Stimulated activated CD8-positive, alpha-beta memory T cell treated with anti-CD3 and anti-CD28 coated beads, Interleukin-2, amount 100 ng/mL, for 48 hours (primary cell): ENCODE measurements around the gene ZDHHC1.
"Not testable (repeated sequence)": the region's sequence is repeated elsewhere in the genome, so short reads cannot be mapped to it uniquely, and the experiment has no call there.

Experiments used
- DNase-seq, 2 donors: peaks; one replicate each; pipeline ENCODE4 v3.0.0-alpha.2; 2020; ENCODE audit warnings: low read depth in 2 of 2

ZDHHC1 gene

DNA sequence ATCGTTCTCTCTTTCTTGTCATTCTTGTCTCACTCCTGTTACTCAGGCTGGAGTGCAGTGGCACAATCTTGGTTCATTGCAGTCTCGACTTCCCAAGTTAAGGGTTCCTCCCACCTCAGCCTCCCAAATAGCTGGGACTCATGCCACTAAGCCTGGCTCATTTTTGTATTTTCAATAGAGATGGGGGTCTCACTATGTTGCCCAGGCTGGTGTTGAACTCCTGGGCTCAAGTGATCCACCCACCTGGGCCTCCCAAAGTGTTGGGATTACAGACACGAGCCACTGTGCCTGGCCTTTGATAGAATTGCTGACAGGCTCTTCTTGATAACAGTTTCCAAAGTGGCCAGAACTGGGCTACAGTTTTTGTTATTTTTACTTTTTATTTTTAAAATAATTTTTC lies 55.2 kb downstream of the ZDHHC1 start:
- DNase-seq: no peak

GRCh38 chr16:67359540-67360269 lies 56.6 kb downstream of the ZDHHC1 start:
- not testable (repeated sequence) for DNase-seq

GRCh38 chr16:67357561-67357960 lies 58.7 kb downstream of the ZDHHC1 start:
- no peak for DNase-seq

DNA sequence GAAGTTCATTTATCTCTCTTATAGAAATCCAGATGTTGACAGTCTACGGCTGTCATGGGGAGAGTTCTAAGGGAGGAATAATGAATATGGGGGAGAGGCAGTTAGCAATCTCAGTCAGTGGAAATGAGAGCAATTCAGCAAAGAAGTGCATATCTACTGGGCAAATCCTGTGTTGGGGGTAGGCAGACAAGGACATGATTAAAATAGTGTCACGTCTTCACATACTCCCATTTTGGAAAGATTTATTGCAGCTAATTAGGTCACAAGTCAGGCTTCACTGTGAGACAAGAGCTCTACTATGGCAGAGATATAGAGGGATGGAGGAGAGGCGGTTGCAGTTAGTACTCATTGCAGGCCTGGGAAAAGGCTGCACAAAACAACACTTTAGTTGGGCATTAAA lies 59.9 kb downstream of the ZDHHC1 start:
- no peak for DNase-seq

DNA sequence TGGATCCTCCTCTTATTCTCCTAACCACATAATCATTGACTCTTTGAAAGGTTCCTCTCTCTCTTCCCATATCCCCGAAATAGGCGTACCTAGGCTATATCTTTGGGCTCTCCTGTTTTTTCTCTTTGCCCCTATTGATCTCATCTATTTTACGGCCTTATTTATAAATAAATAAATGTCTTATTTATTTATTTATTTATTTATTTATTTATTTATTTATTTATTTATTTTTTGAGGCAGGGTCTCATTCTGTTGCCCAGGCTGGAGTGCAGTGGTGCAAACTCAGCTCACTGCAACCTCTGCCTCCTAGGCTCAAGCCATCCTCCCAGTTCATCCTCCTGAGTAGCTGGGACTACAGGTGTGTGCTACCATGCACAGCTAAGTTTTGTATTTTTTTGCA lies 63.8 kb downstream of the ZDHHC1 start:
- not testable (repeated sequence) for DNase-seq

- DNase-seq: no peak
Measured at GRCh38 chr16:67350324-67350723, 66.0 kb downstream of the ZDHHC1 start.

DNA sequence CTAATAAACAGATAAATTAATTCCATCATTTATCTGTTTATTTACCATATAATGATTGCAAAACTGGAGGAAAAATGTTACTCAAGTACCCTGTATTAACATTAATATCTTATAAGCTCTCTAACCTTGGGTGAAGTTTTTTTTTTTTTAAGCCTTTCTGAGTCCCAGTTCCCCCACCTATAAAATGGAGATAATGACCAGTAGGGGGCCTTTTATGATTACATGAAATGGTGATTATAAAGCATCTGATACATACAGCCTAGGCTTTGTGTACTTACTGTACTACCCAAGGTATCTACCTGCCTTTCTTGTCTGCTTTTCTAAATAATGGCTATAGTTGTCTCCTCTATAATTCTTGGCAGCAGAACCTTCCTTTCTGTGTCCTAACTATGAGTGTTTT lies 67.1 kb downstream of the ZDHHC1 start:
- DNase-seq: no peak

DNA sequence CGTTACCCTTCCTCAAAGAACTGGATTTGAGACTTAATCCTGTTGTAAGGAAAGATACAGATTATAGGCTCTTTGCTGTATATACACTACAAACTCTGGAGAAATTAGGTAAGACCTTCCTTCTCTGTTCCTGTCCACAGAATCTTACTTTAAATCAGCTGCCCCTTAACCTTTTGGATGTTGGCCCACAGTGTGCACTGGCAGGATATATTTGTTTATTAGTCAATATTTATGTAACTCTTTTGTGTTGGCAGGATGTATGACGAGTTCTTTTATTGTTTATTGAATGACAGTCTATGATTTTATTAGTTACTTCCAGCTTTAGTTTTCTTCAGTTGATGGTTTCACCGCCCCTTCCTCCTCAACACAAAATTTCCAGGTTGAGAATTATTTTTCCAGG lies 69.9 kb downstream of the ZDHHC1 start:
- DNase-seq: no peak

DNA sequence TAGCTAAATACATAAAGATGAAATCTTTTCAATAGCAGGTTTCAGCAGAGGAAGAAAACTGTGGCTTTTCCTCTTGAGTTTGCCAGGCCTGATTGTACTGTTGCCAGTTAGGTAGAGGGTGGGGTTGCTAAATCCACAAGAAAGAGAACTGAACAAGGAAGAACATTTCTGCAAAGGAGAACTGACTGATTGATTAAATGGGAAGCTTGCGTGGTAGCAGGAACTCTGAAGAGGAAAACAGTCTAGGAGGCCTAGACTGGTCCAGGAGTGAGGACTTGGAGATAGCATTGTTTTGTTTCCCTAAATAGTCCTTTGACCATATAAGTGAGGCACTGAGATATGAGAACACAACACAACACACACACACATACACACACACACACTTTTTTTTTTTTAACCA lies 70.9 kb downstream of the ZDHHC1 start:
- no peak for DNase-seq
